ENCODE results near the gene HOTAIR.

DNA sequence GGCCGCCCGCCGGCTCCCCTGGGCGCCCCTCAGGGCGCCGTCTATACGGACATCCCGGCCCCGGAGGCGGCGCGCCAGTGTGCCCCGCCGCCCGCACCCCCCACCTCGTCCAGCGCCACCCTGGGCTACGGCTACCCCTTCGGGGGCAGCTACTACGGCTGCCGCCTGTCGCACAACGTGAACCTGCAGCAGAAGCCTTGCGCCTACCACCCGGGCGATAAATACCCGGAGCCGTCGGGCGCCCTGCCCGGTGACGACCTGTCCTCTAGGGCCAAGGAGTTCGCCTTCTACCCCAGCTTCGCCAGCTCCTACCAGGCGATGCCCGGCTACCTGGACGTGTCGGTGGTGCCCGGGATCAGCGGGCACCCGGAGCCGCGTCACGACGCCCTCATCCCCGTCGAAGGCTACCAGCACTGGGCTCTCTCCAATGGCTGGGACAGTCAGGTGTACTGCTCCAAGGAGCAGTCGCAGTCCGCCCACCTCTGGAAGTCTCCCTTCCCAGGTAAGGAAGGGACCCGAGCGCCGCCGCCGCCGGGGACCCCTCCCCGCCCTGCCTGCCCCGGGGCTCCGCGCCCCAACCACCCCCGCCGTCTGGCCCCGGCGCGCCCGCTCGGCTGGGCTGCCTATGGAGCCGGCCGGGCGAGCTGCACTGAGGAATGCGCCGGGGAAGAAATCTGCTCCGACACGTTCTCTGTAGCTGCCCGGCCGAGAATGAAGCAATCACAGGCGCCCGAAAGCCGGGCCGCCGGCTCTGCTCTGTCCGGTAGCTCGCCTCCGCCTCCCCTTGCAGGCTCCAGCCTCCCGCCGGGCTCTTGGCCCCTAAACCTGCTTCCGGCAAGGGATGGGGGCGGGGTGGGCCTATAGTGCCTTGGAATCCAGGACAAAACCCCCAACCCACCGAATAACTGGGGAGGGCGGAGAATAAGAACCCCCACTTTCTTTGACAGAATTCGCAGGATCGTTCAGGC lies 35.3 kb downstream of the HOTAIR start:
- TF ChIP-seq POLR2AphosphoS5 (IDR thresholded peaks at IDR 0.05) (no peak), POLR2A (IDR thresholded peaks at IDR 0.05) (no peak)
- TF ChIP-seq, protein P1, sequence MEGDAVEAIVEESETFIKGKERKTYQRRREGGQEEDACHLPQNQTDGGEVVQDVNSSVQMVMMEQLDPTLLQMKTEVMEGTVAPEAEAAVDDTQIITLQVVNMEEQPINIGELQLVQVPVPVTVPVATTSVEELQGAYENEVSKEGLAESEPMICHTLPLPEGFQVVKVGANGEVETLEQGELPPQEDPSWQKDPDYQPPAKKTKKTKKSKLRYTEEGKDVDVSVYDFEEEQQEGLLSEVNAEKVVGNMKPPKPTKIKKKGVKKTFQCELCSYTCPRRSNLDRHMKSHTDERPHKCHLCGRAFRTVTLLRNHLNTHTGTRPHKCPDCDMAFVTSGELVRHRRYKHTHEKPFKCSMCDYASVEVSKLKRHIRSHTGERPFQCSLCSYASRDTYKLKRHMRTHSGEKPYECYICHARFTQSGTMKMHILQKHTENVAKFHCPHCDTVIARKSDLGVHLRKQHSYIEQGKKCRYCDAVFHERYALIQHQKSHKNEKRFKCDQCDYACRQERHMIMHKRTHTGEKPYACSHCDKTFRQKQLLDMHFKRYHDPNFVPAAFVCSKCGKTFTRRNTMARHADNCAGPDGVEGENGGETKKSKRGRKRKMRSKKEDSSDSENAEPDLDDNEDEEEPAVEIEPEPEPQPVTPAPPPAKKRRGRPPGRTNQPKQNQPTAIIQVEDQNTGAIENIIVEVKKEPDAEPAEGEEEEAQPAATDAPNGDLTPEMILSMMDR (IDR thresholded peaks at IDR 0.05), result no peak
